ENCODE results near the gene COX18. TPM values are rescaled to one million over a fixed set of nuclear protein-coding genes. Genes with fewer than 3 reads are reported as not detected.
A peak's percentile ranks its signal among the peaks of the same experiment; 100 is the strongest.

Gene COX18
- total RNA-seq, 1 experiment from 2014 or later: 20.5 TPM

- no peak overlapping the region for H3K4me2 ChIP-seq (ENCODE audit: insufficient read depth, insufficient read length, low read length)
- no peaks in the 10 kb centered on the region for H3K79me2 ChIP-seq (ENCODE audit: insufficient read depth, low read length)
- no peaks in the 10 kb centered on the region for H4K20me1 ChIP-seq (ENCODE audit: control insufficient read depth, insufficient read depth, insufficient read length)
- no peak overlapping the region for H3K23ac ChIP-seq (ENCODE audit: insufficient read length, low read depth, low read length)
- peaks cover 22 to 69% (median 45%) of the 10 kb centered on the region in 3 experiments for H3K36me3 Mint-ChIP-seq (ENCODE audit: insufficient read depth in 1 of 3, low read depth in 3 of 3)
- H4K5ac ChIP-seq (ENCODE audit: insufficient read length, low read depth, low read length): no peak overlapping the region
- H3K27ac ChIP-seq (ENCODE audit: insufficient read length, low read depth, low read length): no peak overlapping the region
- H2AFZ ChIP-seq (ENCODE audit: low read length): no peak overlapping the region
- H2AK5ac ChIP-seq (ENCODE audit: insufficient read length, low read length): no peak overlapping the region
- WGBS (ENCODE audit: extremely low coverage, insufficient read length, low lambda C conversion rate): no CpG with 5 or more reads among the region's 7 CpGs
- no peak overlapping the region for H3K4me3 Mint-ChIP-seq
- no peak overlapping the region for H3K18ac ChIP-seq (ENCODE audit: insufficient read length, low read depth, low read length)
- H3K4me1 ChIP-seq (ENCODE audit: insufficient read depth, low read length): no peaks in the 10 kb centered on the region
- H3K4ac ChIP-seq (ENCODE audit: low read depth, low read length): no peak overlapping the region
- H3T11ph ChIP-seq (ENCODE audit: low read length): no peak overlapping the region
- DNase-seq: no peak
- H4K8ac ChIP-seq (replicated peaks; ENCODE audit: insufficient read length, low read depth, low read length): no peak overlapping the region
- H3K27ac Mint-ChIP-seq: peak overlapping the region; percentile 31 to 83 (median 43); a peak in 2 of 7 replicates
- H3K79me1 ChIP-seq (ENCODE audit: insufficient read depth, low read depth, low read length, poor library complexity, severe bottlenecking): no peaks in the 10 kb centered on the region
- no peaks in the 10 kb centered on the region for H3K27me3 Mint-ChIP-seq (ENCODE audit: low read depth)
- no peaks in the 10 kb centered on the region for H3K23me2 ChIP-seq (ENCODE audit: insufficient read length, low read depth, low read length, poor library complexity, severe bottlenecking)
- TF ChIP-seq CTCF (conservative IDR thresholded peaks at IDR 0.05): no peak
- no peak overlapping the region for H2BK120ac ChIP-seq (ENCODE audit: low read depth, low read length, poor library complexity, severe bottlenecking)
- H4K91ac ChIP-seq (ENCODE audit: insufficient read length, low read depth, low read length): no peak overlapping the region
- H3K9me3 Mint-ChIP-seq: no peaks in the 10 kb centered on the region
- H3K14ac ChIP-seq (ENCODE audit: insufficient read depth, low read length): no peak overlapping the region
- H3K9ac ChIP-seq (ENCODE audit: extremely low read depth, insufficient read length, low read length): no peak overlapping the region
- H2BK5ac ChIP-seq (ENCODE audit: insufficient read length, low read length): no peak overlapping the region
- H3K9me3 ChIP-seq (ENCODE audit: control insufficient read depth, low read depth, low read length): no peaks in the 10 kb centered on the region
- H3K56ac ChIP-seq (ENCODE audit: insufficient read length, low read depth, low read length): no peak overlapping the region
- peaks cover 1% of the 10 kb centered on the region in 2 experiments; a peak in 3 of 4 replicates for H3K4me1 Mint-ChIP-seq
- H2BK15ac ChIP-seq (ENCODE audit: low read depth, low read length): no peak overlapping the region
- no peak overlapping the region for H2BK20ac ChIP-seq (ENCODE audit: low read depth, low read length, poor library complexity, severe bottlenecking)
- no peak overlapping the region for H2BK12ac ChIP-seq (ENCODE audit: insufficient read length, low read depth, low read length)
- no peaks in the 10 kb centered on the region for H3K27me3 ChIP-seq (ENCODE audit: insufficient read depth, low read length)
Measured at GRCh38 chr4:73099143-73099542, 29.6 kb upstream of the COX18 start.
